HL-60/S4 treated with phorbol 12-myristate 13-acetate at 8.2 ng/mL for 4 days and 3 days (cell line): ENCODE data around the gene TULP4.
"Not testable (repeated sequence)": the region's sequence is repeated elsewhere in the genome, so short reads cannot be mapped to it uniquely, and the experiment has no call there.

Experiments used
- in situ Hi-C: fragments of 300-500 bp; cut with MboI; formaldehyde crosslinking; loops from 2 replicates; pipeline ENCODE4 v1.15.0; 2022; ENCODE audit warnings: low sequenced_read_pairs

Gene TULP4

DNA sequence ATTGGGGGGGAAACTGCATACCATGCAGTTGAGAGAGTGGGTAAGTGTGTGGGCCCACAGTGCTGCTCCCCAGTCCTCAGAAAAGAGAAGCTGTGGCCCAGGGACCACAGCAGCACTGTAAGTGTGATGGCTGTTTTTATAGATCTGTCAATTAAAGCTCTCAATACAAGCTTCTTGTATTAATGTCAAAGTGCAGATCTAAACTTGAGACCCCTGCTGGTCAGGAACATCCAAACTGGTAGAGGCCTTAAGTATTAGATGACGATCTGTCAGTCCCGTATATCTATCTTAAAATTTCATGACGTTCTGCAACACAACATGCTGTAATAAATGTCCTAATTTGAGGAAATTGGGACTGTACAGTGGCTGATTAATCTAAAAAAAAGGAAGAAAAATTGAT, 74.8 kb downstream of the TULP4 start:
- in situ Hi-C loops, result no loop called here

DNA sequence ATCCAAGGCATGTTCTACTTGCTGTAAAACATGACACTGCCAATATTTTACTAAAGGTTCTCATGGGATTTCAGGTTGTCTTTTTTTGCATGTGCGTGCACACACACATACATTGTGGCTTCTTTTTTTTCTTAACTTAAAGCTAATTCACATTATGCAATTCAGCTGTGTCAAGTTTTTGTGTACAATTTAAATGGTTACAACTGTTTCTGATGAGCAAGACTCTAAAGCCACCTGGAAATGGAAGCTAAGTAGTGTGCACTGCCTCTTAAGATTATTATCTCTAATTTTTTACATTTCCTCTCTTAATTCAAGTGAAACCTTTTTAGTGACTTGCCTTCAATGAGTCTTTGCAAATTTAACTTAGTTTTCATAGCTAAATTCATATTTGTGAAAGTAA, 75.3 kb downstream of the TULP4 start:
- in situ Hi-C loops, result no loop called here

DNA sequence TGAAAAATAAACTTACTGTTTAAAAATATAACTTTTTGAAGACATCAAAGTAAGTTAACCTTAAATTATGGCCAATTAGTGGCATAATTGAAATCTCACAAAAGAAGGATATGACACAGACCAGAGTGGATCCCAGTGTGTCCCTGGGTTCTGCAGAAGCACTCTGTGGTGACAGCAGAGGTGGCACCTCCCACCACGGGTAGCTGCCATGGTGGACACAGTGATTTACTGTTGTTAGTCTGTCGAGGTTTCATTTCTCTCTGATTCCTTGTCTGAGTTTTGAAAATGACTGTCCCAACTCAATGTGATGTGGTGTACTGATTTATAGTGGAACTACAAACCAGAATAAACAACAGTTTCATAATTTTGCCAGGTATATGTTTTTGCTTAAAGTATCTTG, 76.5 kb downstream of the TULP4 start:
- in situ Hi-C loops, result no loop called here

DNA sequence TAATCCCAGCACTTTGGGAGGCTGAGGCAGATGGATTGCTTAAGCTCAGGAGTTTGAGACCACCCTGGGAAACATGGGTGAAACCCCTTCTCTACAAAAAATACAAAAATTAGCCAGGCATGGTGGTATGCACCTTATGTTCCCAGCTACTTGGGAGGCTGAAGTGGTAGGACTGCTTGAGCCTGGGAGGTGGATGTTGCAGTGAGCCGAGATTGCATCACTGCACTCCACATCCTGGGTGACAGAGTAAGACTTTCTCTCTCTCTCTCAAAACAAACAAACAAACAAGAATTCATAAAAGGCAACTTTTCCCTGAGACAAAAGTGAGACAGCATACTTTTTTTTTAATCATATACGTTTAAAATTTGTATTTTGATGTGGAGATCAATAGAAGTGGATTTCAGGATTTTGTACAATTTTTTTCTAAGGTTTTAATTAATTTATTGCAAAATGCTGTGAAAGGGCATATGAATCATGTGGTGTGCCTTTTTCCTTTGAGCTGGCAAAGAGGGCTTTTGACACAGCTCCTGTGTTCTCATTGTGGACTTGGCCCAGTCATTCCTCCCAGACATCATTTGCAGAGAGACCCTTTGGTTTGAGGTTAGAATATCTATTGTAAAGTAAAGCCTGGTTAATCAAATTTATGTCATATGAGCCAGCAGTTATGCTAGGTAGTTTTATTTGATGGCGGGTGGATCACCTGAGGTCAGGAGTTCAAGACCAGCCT, 77.1 kb downstream of the TULP4 start:
- in situ Hi-C loops, result no loop called here

DNA sequence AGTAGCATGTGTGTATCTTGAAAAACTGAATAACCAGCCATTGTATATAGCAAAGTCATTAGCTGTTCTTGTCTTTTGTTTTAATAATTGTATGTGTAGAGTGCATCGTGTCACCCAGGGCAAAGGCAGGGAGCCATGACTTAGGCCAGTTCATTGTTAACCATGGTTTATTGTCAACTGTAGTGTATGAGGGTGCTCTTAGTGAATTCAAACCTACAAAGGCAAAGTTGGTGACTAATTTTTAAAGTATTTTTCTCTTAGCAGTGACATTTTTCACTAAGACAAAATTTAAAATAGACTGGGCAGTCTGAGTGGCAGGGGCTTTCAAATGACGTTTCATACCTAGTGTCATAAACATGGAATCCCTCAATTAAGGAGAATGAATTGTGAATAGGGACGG, 79.0 kb downstream of the TULP4 start:
- in situ Hi-C loops, result no loop called here

DNA sequence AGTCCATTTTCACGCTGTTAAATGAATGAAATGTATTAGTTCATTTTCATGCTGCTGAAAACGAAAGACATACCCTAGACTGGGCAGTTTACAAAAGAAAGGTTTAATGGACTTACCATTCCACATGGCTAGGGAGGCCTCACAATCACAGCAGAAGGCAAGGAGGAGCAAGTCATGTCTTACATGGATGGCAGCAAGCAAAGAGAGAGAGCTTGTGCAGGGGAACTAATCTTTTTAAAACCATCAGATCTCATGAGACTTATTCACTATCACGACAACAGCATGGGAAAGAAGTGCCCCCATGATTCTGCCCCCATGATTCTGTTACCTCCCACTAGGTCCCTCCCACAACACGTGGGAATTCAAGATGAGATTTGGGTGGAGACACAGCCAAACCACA, 79.7 kb downstream of the TULP4 start:
- in situ Hi-C loops, result not testable (repeated sequence)

DNA sequence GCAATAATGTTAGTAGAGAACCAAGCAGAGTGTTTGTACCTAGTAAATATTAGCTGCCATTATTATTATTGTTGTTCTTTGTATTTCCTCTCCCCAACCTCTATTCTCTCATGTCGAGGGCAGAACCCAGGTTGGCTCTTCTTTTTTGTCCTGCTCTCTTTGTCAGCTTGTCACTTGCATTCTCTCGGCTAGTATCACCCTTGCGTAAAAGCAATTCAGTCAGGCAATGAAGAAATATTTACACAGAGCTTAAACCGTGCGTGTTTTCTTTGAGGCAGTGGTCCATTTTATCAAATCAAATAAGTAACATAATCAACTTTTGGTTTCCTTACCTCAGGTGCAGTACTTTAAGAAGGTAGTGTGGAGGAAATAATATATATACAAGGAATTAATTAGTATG, 83.9 kb downstream of the TULP4 start:
- in situ Hi-C loops, result no loop called here

DNA sequence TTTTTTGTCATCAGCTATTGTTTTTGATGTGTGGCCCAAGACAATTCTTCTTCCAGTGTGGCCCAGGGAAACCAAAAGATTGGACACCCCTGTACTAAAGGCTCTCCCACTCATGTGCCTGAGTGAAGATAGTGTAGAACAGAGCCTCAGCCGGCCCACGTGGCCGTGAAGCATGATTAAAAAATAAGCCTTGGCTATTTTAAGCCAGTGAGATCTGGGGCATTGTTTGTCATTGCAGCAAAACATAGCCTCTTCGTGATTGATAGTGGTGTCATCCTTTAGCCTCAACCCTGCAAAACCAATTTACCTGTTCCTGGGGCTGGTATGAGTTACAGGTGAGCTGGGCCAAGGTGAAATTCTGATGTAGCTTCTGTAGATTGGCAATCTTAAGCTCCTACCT, 85.3 kb downstream of the TULP4 start:
- in situ Hi-C loops, result no loop called here

DNA sequence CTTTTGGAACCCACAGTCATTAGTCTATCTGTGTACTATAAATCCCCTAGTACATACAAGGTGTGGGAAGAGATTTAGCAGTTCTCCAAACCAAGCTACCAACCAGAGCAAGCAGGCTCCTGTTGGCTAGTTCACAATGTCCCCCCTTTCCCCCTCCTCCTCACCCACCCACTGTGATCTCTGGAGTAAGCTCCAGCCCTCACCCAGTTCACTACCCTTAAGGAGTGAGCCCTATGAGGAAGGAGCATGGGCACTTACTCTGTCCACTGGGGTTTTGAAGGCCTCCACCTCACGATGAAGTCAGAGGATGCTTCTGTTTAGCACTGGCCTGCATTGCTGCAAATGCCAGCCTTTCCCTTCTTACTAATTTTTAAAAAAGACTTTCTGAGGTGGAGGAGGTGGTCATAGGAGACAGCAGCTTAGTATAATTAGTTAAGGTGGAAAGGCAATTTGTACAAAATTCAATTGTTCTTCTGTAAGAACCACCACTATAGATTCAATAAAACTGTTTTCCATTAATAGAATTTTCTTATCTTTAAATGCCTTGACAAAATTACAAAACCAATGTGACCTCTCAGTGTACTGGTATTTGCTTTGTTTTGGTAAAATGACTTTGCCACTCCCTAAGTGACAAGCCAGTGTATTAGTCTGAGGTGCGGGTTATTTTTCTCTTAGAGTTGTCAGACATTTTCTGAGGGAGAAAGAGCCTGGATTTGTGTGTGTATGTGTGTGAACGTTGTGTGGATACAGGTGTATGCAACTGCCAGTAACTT, 86.2 kb downstream of the TULP4 start:
- in situ Hi-C loops, result no loop called here

DNA sequence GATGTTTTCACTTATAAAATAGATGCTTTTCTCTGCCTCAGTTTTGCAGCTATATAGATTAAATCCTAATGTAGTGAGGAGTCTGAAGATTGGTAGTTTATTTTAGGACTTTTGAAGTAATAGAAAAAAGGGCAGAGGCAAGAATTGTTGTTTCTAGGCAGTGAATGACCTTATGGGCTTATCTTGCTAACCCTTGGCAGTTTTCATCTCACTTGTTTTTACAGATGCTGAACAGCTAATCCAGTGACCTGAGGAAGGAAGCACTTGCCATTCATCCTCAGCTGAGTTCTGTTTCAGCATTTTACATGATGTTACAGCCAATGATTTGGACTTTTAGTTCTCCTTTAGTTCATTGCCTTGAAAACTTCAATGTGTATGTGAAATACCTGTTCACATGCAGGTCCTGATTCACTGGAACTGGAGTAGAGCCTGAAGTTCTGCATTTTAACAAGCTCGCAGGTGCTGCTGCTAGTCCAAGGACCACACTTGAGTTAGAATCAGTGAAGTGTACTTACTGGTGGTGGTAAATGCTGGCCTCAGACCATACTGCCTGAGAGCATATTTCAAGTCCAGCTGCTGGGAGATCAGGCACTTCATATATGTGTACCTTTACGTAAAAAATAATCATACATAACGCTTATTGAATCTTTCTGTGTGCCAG, 86.9 kb downstream of the TULP4 start:
- in situ Hi-C loops, result no loop called here

DNA sequence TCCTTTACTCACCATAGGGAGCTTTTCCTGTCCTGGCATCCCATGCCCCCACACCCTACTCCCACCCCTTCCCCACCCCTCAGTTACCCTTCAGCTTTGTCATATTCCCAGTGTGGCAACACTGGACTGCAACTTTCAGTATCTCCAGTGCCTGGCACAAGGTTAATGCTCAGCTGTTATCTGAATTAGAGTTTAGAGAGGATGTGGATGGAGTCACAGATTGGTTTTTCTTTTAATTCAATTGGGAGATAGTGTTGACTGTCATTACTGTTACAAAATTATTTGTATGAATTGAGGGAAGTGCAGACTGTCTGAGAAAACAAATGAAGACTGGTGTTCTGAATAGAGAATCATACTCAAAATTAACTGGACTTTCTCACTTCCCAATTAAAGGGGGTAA, 89.9 kb downstream of the TULP4 start:
- in situ Hi-C loops, result no loop called here

DNA sequence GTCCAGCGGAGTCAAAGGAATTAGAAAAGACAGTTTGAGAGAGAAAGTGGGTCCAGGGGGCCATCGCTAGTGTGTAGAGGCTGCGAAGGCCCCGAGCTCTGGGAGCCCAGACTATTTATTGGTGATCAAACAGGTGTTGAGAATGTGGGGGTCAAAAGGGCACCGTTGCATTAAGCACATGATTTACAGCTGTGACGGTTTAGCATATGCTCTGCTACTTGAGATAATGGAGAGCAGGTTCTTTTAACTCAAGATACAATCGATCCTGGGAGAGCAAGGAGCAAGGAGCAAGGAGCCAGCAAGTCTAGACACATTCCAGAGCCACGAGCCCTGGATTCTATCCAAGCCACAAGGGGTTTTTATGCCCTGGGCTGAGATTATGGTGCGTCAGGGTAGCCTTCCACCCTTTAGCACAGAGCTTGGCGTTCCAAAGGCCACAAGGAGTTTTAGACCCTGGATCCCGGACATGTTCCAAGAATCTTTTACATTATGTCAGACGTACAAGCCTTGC, 93.1 kb downstream of the TULP4 start:
- in situ Hi-C loops, result not testable (repeated sequence)

DNA sequence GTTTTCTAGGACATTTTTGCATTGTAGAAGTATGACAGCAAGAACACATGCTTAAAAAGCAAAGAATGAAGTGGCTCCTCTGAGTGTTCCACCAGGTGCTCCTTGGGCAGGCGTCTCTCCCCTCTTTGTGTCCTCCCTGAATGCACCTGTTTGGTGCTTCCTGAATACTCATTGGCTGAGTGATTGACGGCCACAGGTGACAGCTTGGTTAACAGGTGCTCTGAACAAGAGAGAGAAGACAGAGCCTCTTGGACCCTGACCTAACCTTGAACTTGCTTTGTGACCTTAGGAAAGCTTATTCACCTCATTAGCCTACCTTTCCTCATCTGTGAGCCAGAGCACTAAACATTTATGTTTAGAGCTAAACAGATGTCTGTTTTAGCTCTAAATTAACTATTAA, 93.7 kb downstream of the TULP4 start:
- in situ Hi-C loops, result no loop called here

DNA sequence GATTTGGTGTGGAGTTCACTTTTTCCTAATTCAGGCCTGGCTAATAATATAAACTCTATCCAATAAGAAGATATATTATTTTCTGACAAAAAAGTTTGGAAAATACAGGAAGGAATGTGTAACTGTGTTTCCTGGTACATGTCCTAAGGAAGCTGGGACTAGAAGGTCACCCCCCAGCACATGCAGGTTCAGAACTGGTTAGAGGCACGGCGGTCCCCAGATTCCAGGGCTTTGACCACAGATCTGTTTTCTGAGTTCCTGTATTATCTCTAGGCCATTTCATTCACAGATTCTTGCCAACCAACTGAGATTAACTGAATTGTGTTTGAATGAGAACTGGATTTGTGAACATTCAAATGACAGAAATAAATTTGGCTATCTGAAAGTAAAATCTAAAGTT, 94.5 kb downstream of the TULP4 start:
- in situ Hi-C loops, result no loop called here

DNA sequence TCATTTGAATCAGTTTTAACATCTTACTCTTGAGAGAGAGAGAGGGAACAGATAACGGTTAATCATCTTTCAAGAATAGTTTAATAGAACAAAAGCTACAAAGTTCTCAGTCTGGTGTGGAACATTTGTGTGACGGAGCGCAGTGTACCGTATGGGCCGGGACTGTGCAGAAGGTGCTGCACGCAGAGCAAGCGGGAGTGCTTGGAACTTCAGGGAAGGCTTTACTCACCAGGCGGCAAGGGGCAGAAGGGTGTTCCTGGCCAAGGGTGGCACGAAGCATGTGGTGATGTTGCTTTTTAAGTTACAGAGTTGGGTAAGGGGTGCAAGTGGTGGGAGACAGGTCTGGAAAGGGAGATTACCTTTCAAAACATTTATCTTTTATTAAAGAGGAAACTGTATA, 95.7 kb downstream of the TULP4 start:
- in situ Hi-C loops, result no loop called here

DNA sequence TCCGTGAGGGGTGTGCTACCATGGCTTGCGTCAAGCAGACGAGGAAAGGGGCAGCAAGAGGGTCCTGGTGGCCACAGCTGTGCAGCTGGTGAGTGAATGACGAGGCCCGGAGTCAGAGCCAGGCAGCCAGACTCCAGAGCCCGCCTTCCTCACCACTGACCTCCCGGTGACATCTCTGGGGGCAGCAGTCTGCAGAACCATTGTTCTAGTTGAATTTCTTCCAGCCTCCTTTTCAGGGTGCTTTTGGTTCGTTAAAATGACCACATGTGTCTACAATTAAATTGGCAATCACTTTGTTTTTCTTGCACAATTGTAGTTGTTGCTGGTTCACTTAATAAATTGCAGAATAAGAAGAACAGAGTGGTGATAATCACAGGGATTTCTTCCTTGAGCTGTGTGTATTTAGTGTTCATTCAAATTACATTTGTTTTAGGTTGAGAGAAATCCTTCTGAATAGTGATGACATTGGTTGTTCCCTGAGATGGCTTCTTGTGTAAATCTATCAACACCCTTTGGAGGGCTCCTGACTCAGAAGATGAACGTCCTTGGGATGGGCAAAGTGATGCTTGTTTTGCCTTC, 96.4 kb downstream of the TULP4 start:
- in situ Hi-C loops, result no loop called here

DNA sequence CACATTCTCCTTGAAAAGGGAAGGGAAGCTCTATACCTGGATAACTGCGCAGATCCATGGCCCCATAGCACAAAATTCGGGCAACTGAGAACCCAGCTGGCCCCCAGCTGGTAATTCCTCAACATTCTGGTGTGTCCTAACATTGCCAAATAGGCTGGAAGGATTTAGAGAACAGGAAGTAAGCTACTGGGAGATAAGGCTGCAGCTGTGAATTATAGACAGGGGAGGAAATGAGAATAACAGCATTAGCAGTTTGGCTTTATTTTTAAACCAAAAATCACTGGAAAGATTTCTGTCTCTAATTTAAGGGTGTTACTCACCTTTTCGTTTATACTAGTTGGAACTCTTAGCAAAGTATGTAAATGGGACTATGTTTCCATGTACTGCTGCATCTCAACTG, 97.2 kb downstream of the TULP4 start:
- in situ Hi-C loops, result no loop called here

DNA sequence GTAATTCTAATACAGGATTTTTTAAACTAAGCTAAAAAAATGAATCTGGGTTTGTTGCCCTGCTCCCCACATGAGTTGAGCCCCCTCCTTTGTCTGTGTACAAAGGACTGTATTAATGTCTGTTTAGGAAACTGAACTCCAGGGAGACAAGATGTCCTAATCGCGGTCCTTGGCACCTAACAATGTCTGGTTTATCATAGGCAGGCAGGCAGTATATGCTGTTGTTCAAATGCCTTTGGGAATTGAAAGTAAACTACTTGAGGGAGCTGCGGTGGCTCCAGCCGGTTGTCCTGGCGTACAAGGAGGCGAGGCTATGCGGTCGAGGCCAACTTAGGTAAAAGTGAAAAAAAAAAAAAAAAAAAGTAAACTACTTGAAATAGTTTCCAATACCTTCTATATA, 98.5 kb downstream of the TULP4 start:
- in situ Hi-C loops, result no loop called here

DNA sequence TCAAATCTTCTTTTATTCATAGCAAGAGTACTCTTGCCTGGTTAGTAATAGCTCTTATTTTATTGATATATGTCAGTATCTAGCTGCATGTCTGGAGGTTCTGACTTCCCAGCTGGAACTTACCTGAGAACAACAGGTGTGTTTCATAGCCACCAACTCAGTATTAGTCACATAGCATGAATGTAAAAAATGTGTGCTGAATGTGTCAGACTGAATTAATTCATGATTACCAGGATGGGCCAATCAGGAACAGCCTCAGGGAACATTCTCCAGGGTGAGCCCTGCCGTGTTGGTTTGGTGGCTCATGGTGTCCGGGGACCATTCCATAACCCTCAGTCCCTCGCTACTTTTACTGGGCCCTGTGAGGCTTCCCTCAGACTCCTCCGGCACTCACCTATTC, 99.7 kb downstream of the TULP4 start:
- in situ Hi-C loops, result no loop called here

DNA sequence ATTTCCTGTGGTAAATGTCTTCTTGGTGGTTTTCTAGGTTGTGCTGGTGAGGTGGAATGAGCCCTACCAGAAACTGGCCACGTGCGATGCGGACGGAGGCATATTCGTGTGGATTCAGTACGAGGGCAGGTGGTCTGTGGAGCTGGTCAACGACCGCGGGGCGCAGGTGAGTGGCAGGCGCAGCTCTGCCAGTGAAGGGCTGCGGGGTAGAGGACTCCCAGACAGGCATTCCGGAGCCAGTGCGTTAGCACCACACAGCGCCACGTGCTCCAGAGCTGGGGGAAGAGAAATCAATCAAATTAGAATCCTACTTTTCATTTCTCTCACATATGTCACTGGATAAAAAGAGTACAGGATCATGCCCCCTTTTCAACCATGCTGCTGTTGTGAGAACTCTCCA, 100.8 kb downstream of the TULP4 start:
- in situ Hi-C loops, result no loop called here

DNA sequence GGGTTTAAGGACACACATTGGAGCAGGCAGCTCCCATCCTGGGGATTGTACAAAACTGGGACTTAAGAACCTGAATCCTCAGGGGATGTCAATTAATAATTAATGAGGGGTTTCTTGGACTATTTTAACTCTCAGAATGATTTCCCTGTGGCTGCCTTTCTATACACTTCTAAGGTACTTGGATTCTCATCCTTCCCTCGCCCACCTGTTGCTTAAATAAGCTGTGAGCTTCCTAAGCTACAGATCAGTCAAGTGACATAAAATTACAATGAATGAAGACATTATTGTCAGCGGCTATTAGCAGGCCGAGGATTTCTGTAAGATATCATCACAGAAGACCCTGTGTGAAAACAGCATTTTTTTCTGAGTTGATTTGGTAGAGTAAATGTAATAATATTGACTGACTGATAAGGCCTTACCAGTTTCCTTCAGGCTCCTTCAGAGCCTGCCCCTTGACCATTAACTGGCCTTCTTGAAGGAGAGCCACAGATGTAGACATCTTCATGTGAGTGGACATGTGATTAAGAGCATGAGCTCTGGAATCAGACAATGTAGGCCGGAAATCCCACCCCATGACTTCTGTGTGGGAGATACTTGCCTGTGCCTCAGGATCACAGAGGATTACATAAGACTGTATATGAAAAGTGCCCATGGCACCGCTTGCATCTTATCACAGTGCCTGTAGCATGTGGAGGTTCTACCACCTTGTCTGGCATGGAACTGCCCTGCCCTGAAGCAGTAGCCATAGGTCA, 101.7 kb downstream of the TULP4 start:
- in situ Hi-C loops, result no loop called here
